GM12878 (cell line): Measurements from ENCODE around the gene NELL1.

Experiments
- EGR1 ChIP-seq, 2 experiments: IDR thresholded peaks; 1 replicate in 1 of 2; 2 replicates in 1 of 2; pipeline ENCODE4 v1.6.1; 2011 to 2012; ENCODE audit warnings: low read depth in 2 of 2, low read length in 2 of 2, borderline replicate concordance in 1 of 2, mild to moderate bottlenecking in 1 of 2, moderate library complexity in 1 of 2
- EP300 ChIP-seq, 2 experiments: fragments of 150-350 bp in 1 of 2; IDR thresholded peaks; 2 replicates each; pipeline ENCODE4 v1.6.1; 2011 to 2012; ENCODE audit warnings: low read depth in 2 of 2, low read length in 2 of 2, borderline replicate concordance in 1 of 2, improper control_type of control experiment in 1 of 2, inconsistent platforms in 1 of 2; ENCODE audit not compliant: control insufficient read depth in 1 of 2
- EZH2 ChIP-seq: IDR thresholded peaks from 2 replicates; pipeline ENCODE4 v1.6.1; 2012; ENCODE audit warnings: low read depth, mild to moderate bottlenecking, control low read depth, inconsistent platforms, low read length, borderline replicate concordance; ENCODE audit not compliant: control insufficient read depth
- IRF4 ChIP-seq: IDR thresholded peaks from 2 replicates; pipeline ENCODE4 v1.6.1; 2011; ENCODE audit warnings: low read depth, low read length
- MYC ChIP-seq: IDR thresholded peaks from 2 replicates; pipeline ENCODE4 v1.6.1; 2011; ENCODE audit warnings: mild to moderate bottlenecking, low read length, moderate library complexity, inconsistent platforms; ENCODE audit not compliant: insufficient read depth, insufficient replicate concordance, insufficient read length, severe bottlenecking
- NFXL1 ChIP-seq: fragments of 450-650 bp; IDR thresholded peaks from 2 replicates; pipeline ENCODE4 v1.6.1; 2017; ENCODE audit warnings: antibody characterized with exemption, mild to moderate bottlenecking, borderline replicate concordance
- SIN3A ChIP-seq: IDR thresholded peaks from 2 replicates; pipeline ENCODE4 v1.6.1; 2012; ENCODE audit warnings: low read depth, low read length, improper control_type of control experiment
- TAF1 ChIP-seq: IDR thresholded peaks from 2 replicates; pipeline ENCODE4 v1.6.1; 2011; ENCODE audit warnings: mild to moderate bottlenecking, low read depth, low read length, borderline replicate concordance
- TCF7 ChIP-seq: IDR thresholded peaks from 2 replicates; pipeline ENCODE4 v1.6.1; 2014; ENCODE audit warnings: antibody characterized with exemption, borderline replicate concordance
- ZBED1 ChIP-seq: IDR thresholded peaks from 2 replicates; pipeline ENCODE4 v1.6.1; 2016; ENCODE audit warnings: borderline replicate concordance
- ZNF274 ChIP-seq: IDR thresholded peaks from one replicate; pipeline ENCODE4 v1.8.0; 2011; ENCODE audit not compliant: insufficient read length, insufficient read depth
- TF ChIP-seq, protein P1 (sequence below): IDR thresholded peaks from 2 replicates; pipeline ENCODE4 v1.6.1; 2012; ENCODE audit warnings: mild to moderate bottlenecking, low read depth, low read length
- TF ChIP-seq, protein P2 (sequence below): IDR thresholded peaks from 2 replicates; pipeline ENCODE4 v1.6.1; 2011; ENCODE audit warnings: borderline replicate concordance, low read depth, mild to moderate bottlenecking, moderate library complexity, mixed read lengths, low read length; ENCODE audit not compliant: insufficient read depth; ENCODE audit errors: extremely low read length
- TF ChIP-seq, protein P3 (sequence below), 3 experiments: IDR thresholded peaks in 2 of 3; conservative IDR thresholded peaks in 1 of 3; 2 replicates each; pipeline ENCODE4 v1.5.1; 2011; ENCODE audit warnings: low read depth in 3 of 3, low read length in 3 of 3, mild to moderate bottlenecking in 3 of 3, control low read depth in 2 of 3, moderate library complexity in 2 of 3, inconsistent platforms in 1 of 3, mixed read lengths in 1 of 3; ENCODE audit not compliant: control insufficient read depth in 2 of 3, insufficient read depth in 1 of 3; ENCODE audit errors: extremely low read depth in 1 of 3

DNA sequence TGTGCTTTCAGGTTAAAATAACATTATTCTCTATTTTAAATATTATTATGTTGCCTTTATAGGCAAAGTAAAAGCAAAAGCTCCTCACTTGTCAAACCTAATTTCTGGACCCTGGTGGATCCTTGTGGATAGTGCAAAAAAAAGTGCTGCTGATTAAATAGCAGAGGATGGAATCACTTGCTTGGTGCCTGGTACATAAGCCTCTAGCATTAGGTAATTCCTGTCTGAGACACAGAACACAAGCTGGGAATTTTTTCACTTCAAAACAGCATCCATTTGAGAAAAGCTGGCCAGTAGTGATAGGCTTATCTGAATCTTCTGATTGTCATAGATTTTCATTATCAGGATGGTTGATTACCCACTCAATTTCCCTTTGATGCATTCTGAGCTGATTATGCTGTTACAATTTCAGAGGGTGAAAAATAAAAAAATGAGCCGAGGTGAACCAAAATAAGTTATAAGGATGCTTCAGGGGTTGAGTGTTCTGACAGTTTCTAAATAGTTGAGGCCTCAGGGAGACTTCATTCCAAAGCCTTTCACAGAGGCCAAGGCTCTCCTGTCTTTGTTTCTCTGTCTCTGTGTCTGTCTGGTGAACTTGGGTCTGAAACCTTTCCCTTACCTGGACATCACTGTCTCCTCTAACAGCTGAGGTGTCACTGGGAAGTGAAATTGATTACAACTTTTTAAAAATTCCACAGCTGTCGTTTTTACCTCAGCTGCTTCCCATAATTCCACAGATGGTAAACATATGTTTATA, 242.9 kb downstream of the NELL1 start:
- TF ChIP-seq, protein P1, sequence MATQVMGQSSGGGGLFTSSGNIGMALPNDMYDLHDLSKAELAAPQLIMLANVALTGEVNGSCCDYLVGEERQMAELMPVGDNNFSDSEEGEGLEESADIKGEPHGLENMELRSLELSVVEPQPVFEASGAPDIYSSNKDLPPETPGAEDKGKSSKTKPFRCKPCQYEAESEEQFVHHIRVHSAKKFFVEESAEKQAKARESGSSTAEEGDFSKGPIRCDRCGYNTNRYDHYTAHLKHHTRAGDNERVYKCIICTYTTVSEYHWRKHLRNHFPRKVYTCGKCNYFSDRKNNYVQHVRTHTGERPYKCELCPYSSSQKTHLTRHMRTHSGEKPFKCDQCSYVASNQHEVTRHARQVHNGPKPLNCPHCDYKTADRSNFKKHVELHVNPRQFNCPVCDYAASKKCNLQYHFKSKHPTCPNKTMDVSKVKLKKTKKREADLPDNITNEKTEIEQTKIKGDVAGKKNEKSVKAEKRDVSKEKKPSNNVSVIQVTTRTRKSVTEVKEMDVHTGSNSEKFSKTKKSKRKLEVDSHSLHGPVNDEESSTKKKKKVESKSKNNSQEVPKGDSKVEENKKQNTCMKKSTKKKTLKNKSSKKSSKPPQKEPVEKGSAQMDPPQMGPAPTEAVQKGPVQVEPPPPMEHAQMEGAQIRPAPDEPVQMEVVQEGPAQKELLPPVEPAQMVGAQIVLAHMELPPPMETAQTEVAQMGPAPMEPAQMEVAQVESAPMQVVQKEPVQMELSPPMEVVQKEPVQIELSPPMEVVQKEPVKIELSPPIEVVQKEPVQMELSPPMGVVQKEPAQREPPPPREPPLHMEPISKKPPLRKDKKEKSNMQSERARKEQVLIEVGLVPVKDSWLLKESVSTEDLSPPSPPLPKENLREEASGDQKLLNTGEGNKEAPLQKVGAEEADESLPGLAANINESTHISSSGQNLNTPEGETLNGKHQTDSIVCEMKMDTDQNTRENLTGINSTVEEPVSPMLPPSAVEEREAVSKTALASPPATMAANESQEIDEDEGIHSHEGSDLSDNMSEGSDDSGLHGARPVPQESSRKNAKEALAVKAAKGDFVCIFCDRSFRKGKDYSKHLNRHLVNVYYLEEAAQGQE: no peak
- no peak for TF ChIP-seq EZH2
- TF ChIP-seq EP300 (IDR thresholded peaks at IDR 0.05; ENCODE audit: borderline replicate concordance in 1 of 2, control insufficient read depth in 1 of 2, low read depth in 2 of 2, low read length in 2 of 2): no peak
- no peak for TF ChIP-seq TCF7
- TF ChIP-seq ZNF274: no peak
- no peak for TF ChIP-seq IRF4
- TF ChIP-seq EGR1 (IDR thresholded peaks at IDR 0.05; ENCODE audit: borderline replicate concordance in 1 of 2, low read depth in 2 of 2, low read length in 2 of 2): no peak
- TF ChIP-seq SIN3A: no peak
- TF ChIP-seq TAF1: no peak
- TF ChIP-seq, protein P2, sequence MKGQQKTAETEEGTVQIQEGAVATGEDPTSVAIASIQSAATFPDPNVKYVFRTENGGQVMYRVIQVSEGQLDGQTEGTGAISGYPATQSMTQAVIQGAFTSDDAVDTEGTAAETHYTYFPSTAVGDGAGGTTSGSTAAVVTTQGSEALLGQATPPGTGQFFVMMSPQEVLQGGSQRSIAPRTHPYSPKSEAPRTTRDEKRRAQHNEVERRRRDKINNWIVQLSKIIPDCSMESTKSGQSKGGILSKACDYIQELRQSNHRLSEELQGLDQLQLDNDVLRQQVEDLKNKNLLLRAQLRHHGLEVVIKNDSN: no peak
- TF ChIP-seq MYC: no peak
- TF ChIP-seq ZBED1: no peak
- TF ChIP-seq, protein P3, sequence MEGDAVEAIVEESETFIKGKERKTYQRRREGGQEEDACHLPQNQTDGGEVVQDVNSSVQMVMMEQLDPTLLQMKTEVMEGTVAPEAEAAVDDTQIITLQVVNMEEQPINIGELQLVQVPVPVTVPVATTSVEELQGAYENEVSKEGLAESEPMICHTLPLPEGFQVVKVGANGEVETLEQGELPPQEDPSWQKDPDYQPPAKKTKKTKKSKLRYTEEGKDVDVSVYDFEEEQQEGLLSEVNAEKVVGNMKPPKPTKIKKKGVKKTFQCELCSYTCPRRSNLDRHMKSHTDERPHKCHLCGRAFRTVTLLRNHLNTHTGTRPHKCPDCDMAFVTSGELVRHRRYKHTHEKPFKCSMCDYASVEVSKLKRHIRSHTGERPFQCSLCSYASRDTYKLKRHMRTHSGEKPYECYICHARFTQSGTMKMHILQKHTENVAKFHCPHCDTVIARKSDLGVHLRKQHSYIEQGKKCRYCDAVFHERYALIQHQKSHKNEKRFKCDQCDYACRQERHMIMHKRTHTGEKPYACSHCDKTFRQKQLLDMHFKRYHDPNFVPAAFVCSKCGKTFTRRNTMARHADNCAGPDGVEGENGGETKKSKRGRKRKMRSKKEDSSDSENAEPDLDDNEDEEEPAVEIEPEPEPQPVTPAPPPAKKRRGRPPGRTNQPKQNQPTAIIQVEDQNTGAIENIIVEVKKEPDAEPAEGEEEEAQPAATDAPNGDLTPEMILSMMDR (IDR thresholded peaks at IDR 0.05 in 2 of 3, conservative IDR thresholded peaks at IDR 0.05 in 1 of 3; ENCODE audit: control insufficient read depth in 2 of 3, extremely low read depth in 1 of 3, insufficient read depth in 1 of 3, low read depth in 3 of 3, low read length in 3 of 3): no peak
- TF ChIP-seq NFXL1: no peak
